Neural cell (in vitro differentiated cells): ENCODE results near the gene CILP. TPM values are rescaled to one million over a fixed set of nuclear protein-coding genes. Genes with fewer than 3 reads are reported as not detected.

Experiments used
- H2AFZ ChIP-seq: fragments of 200-600, 300-800 bp; sonication (generic), shearing (Covaris generic); 2 replicates; pipeline ENCODE4 v1.6.0; 2014; ENCODE audit warnings: low read depth, mild to moderate bottlenecking, antibody characterized with exemption, low read length, moderate library complexity
- H3F3A ChIP-seq: fragments of 200-600 bp; shearing (Covaris generic); 2 replicates; pipeline ENCODE4 v1.6.1; 2016; ENCODE audit warnings: mild to moderate bottlenecking, moderate library complexity, mixed read lengths, antibody characterized with exemption, low read length; ENCODE audit not compliant: insufficient read depth, poor library complexity, severe bottlenecking
- H3K27ac ChIP-seq: fragments of 200-600, 300-800 bp; sonication (generic), shearing (Covaris generic); 2 replicates; pipeline ENCODE4 v1.5.1; 2014; ENCODE audit warnings: mild to moderate bottlenecking, low read length, moderate library complexity
- H3K27me3 ChIP-seq: fragments of 300-800, 200-600 bp; sonication (generic), shearing (Covaris generic); 2 replicates; pipeline ENCODE4 v1.6.0; 2014; ENCODE audit warnings: mild to moderate bottlenecking, low read depth, low read length, moderate library complexity; ENCODE audit not compliant: insufficient read depth
- H3K36me3 ChIP-seq: fragments of 300-800, 200-600 bp; sonication (generic), shearing (Covaris generic); 2 replicates; pipeline ENCODE4 v1.5.1; 2014; ENCODE audit warnings: mild to moderate bottlenecking, antibody characterized with exemption, low read length, moderate library complexity; ENCODE audit not compliant: insufficient read depth
- H3K4me2 ChIP-seq: fragments of 300-800, 200-600 bp; sonication (generic), shearing (Covaris generic); 2 replicates; pipeline ENCODE4 v1.6.0; 2014; ENCODE audit warnings: mild to moderate bottlenecking, low read length
- H3K4me3 ChIP-seq: fragments of 300-800, 200-600 bp; sonication (generic), shearing (Covaris generic); 2 replicates; pipeline ENCODE4 v1.5.1; 2014; ENCODE audit warnings: mild to moderate bottlenecking, low read length, moderate library complexity
- H3K79me2 ChIP-seq: fragments of 200-600 bp; shearing (Covaris generic); replicated peaks from 2 replicates; pipeline ENCODE4 v1.6.0; 2014; ENCODE audit warnings: mild to moderate bottlenecking, low read length, moderate library complexity; ENCODE audit not compliant: insufficient read depth
- H3K9ac ChIP-seq: fragments of 300-800, 200-600 bp; sonication (generic), shearing (Covaris generic); 2 replicates; pipeline ENCODE4 v1.6.1; 2016; ENCODE audit warnings: mild to moderate bottlenecking, low read length, mixed read lengths
- H3K9me2 ChIP-seq: fragments of 200-600 bp; shearing (Covaris generic); 2 replicates; pipeline ENCODE4 v1.6.1; 2016; ENCODE audit warnings: mild to moderate bottlenecking, low read length, mixed read lengths; ENCODE audit not compliant: insufficient read depth
- H3K9me3 ChIP-seq: fragments of 200-600, 300-800 bp; sonication (generic), shearing (Covaris generic); 2 replicates; pipeline ENCODE4 v1.6.1; 2016; ENCODE audit warnings: mild to moderate bottlenecking, mixed run types, low read length, moderate library complexity, mixed read lengths
- H4K20me1 ChIP-seq: fragments of 200-600 bp; shearing (Covaris generic); 2 replicates; pipeline ENCODE4 v1.6.1; 2016; ENCODE audit warnings: mild to moderate bottlenecking, mixed run types; ENCODE audit not compliant: insufficient read depth
- CTCF ChIP-seq: fragments of 450-650 bp; IDR thresholded peaks from 2 replicates; pipeline ENCODE4 v1.5.1; 2014; ENCODE audit warnings: antibody characterized with exemption, mild to moderate bottlenecking, moderate library complexity; ENCODE audit not compliant: poor library complexity, severe bottlenecking
- EP300 ChIP-seq: fragments of 450-650 bp; conservative IDR thresholded peaks from 2 replicates; pipeline ENCODE4 v1.6.1; 2014; ENCODE audit warnings: antibody characterized with exemption, mild to moderate bottlenecking, moderate library complexity; ENCODE audit not compliant: poor library complexity, severe bottlenecking
- EZH2 ChIP-seq: fragments of 200-600, 300-800 bp; shearing (Covaris generic), sonication (generic); IDR thresholded peaks from 2 replicates; pipeline ENCODE4 v1.6.1; 2014; ENCODE audit warnings: antibody characterized with exemption, low read length, borderline replicate concordance, mild to moderate bottlenecking; ENCODE audit not compliant: insufficient read depth, poor library complexity, severe bottlenecking
- MXI1 ChIP-seq: fragments of 450-650 bp; conservative IDR thresholded peaks from 2 replicates; pipeline ENCODE4 v1.6.1; 2014; ENCODE audit warnings: antibody characterized with exemption, mild to moderate bottlenecking; ENCODE audit not compliant: poor library complexity, severe bottlenecking
- POLR2AphosphoS5 ChIP-seq: IDR thresholded peaks from 2 replicates; pipeline ENCODE4 v1.6.1; 2012
- RAD21 ChIP-seq: fragments of 450-650 bp; conservative IDR thresholded peaks from 2 replicates; pipeline ENCODE4 v1.6.1; 2014; ENCODE audit warnings: antibody characterized with exemption, mild to moderate bottlenecking, moderate library complexity
- REST ChIP-seq: IDR thresholded peaks from 2 replicates; pipeline ENCODE4 v1.6.1; 2012; ENCODE audit warnings: borderline replicate concordance
- SMC3 ChIP-seq: fragments of 450-650 bp; conservative IDR thresholded peaks from 2 replicates; pipeline ENCODE4 v1.6.1; 2014; ENCODE audit warnings: antibody characterized with exemption, mild to moderate bottlenecking, moderate library complexity; ENCODE audit not compliant: poor library complexity
- TAF1 ChIP-seq: IDR thresholded peaks from 2 replicates; pipeline ENCODE4 v1.6.1; 2012; ENCODE audit warnings: low read depth
- polyA plus RNA-seq: library from polyadenylated mRNA; depleted of rRNA; stranded (reverse); fragments of >200 nt; gene quantifications from 2 replicates; pipeline ENCODE4 v1.2.3, GENCODE V29; 2014

The CILP gene
- polyA plus RNA-seq, 1 donor from 2014 or later: 1.4 TPM

- TF ChIP-seq REST (no peak), EP300 (no peak), TAF1 (no peak)
Observed at GRCh38 chr15:65154720-65155119, 56.6 kb downstream of the CILP start (continued).

GRCh38 chr15:65147902-65148301 lies 63.4 kb downstream of the CILP start:
- Histone ChIP-seq H3K4me3 (no peak overlapping the region), H2AFZ (no peak overlapping the region), H3K27me3 (no peaks in the 10 kb centered on the region), H3F3A (no peaks in the 10 kb centered on the region), H3K9me2 (no peaks in the 10 kb centered on the region), H3K9me3 (no peaks in the 10 kb centered on the region), H3K36me3 (no peaks in the 10 kb centered on the region), H3K27ac (no peak overlapping the region), H3K4me2 (no peak overlapping the region), H3K79me2 (no peaks in the 10 kb centered on the region), H4K20me1 (no peaks in the 10 kb centered on the region), H3K9ac (no peak overlapping the region)
- TF ChIP-seq MXI1: no peak
- TF ChIP-seq RAD21: no peak
- TF ChIP-seq POLR2AphosphoS5: no peak
- no peak for TF ChIP-seq TAF1
- no peak for TF ChIP-seq EP300

GRCh38 chr15:65146438-65146837 lies 64.8 kb downstream of the CILP start:
- H3K79me2 ChIP-seq: no peaks in the 10 kb centered on the region
- H3K4me2 ChIP-seq: no peak overlapping the region
- no peak overlapping the region for H2AFZ ChIP-seq
- no peaks in the 10 kb centered on the region for H3K9me3 ChIP-seq
- TF ChIP-seq EP300: no peak
- no peak for TF ChIP-seq POLR2AphosphoS5
- no peak for TF ChIP-seq RAD21
- no peak for TF ChIP-seq CTCF
- no peak for TF ChIP-seq EZH2
- no peak for TF ChIP-seq REST
- no peak for TF ChIP-seq TAF1
- no peak for TF ChIP-seq MXI1
- TF ChIP-seq SMC3: no peak
- H3K27ac ChIP-seq: no peak overlapping the region
- H3K4me3 ChIP-seq: no peak overlapping the region
- no peaks in the 10 kb centered on the region for H3F3A ChIP-seq
- H3K9ac ChIP-seq: no peak overlapping the region
- no peaks in the 10 kb centered on the region for H3K27me3 ChIP-seq
- H3K9me2 ChIP-seq: no peaks in the 10 kb centered on the region
- no peaks in the 10 kb centered on the region for H4K20me1 ChIP-seq
- no peaks in the 10 kb centered on the region for H3K36me3 ChIP-seq
